ENCODE data around the gene UGT1A3. TPM values are rescaled to one million over a fixed set of nuclear protein-coding genes. Genes with fewer than 3 reads are reported as not detected.

Gene UGT1A3
- total and polyA plus RNA-seq, 11 donors: not detected

GRCh38 chr2:233818639-233819621 is 90.1 kb downstream of the UGT1A3 start:
- peaks cover 0 to 6% (median 0%) of the 10 kb centered on the region in 9 donors for H3K27me3 ChIP-seq
- no peak overlapping the region for H3K27ac ChIP-seq
- no peaks in the 10 kb centered on the region for H3K36me3 ChIP-seq
- peaks cover 0 to 8% (median 0%) of the 10 kb centered on the region in 12 donors for H3K9me3 ChIP-seq
- no peak for TF ChIP-seq POLR2A (IDR thresholded peaks at IDR 0.05)
- no peak for TF ChIP-seq CTCF (IDR thresholded peaks at IDR 0.05)
- WGBS, 4 donors: 69 to 80% (median 76%) methylated on average over 15 to 17 of the region's 17 CpGs
- H3K4me3 ChIP-seq: no peak overlapping the region
- DNase-seq (no peak), ATAC-seq (peak in 1 of 4 donors; percentile 10)
- intact Hi-C loops (cut with DNase I): no loop called here
- no peaks in the 10 kb centered on the region for H3K4me1 ChIP-seq

- no peak for DNase-seq
- H3K4me3 ChIP-seq: no peak overlapping the region
- intact Hi-C loops (cut with DNase I): no loop called here
- no peak for TF ChIP-seq POLR2A (IDR thresholded peaks at IDR 0.05)
- TF ChIP-seq CTCF (IDR thresholded peaks at IDR 0.05): no peak
- no peak for ATAC-seq
- H3K27ac ChIP-seq: no peak overlapping the region
- H3K9me3 ChIP-seq: peaks cover 0 to 8% (median 0%) of the 10 kb centered on the region in 12 donors
- peaks cover 0 to 6% (median 0%) of the 10 kb centered on the region in 9 donors for H3K27me3 ChIP-seq
- WGBS, 4 donors: 78 to 84% (median 81%) methylated on average over 14 to 18 of the region's 18 CpGs
- H3K36me3 ChIP-seq: no peaks in the 10 kb centered on the region
- no peaks in the 10 kb centered on the region for H3K4me1 ChIP-seq
Observed at GRCh38 chr2:233819884-233820773, 91.3 kb downstream of the UGT1A3 start.

- H3K36me3 ChIP-seq: no peaks in the 10 kb centered on the region
- H3K4me1 ChIP-seq: no peaks in the 10 kb centered on the region
- intact Hi-C loops (cut with DNase I): no loop called here
- ATAC-seq (no peak), DNase-seq (no peak)
- WGBS, 4 donors: 66 to 83% (median 81%) methylated on average over 6 of the region's 6 CpGs
- TF ChIP-seq POLR2A (IDR thresholded peaks at IDR 0.05) (no peak), CTCF (IDR thresholded peaks at IDR 0.05) (no peak)
- no peak overlapping the region for H3K27ac ChIP-seq
- H3K27me3 ChIP-seq: peaks cover 0 to 6% (median 0%) of the 10 kb centered on the region in 9 donors
- peaks cover 0 to 8% (median 0%) of the 10 kb centered on the region in 12 donors for H3K9me3 ChIP-seq
- no peak overlapping the region for H3K4me3 ChIP-seq
Observed at GRCh38 chr2:233820774-233821105, 91.9 kb downstream of the UGT1A3 start.

- Histone ChIP-seq H3K27me3 (peaks cover 0 to 6% (median 0%) of the 10 kb centered on the region in 9 donors), H3K27ac (no peak overlapping the region), H3K9me3 (peaks cover 0 to 9% (median 0%) of the 10 kb centered on the region in 12 donors), H3K4me3 (no peak overlapping the region), H3K4me1 (no peaks in the 10 kb centered on the region), H3K36me3 (no peaks in the 10 kb centered on the region)
- intact Hi-C loops (cut with DNase I): no loop called here
- no peak for ATAC-seq
- no peak for DNase-seq
- 85 to 97% (median 91%) methylated on average over 3 of the region's 3 CpGs for WGBS, 4 donors
- TF ChIP-seq CTCF (IDR thresholded peaks at IDR 0.05) (no peak), POLR2A (IDR thresholded peaks at IDR 0.05) (no peak)
Observed at GRCh38 chr2:233821196-233821595, 92.4 kb downstream of the UGT1A3 start.

Data from heart left ventricle (tissue), 16 donors.